Stomach (tissue), 9 donors: Measurements from ENCODE around the gene ARSJ. TPM values are rescaled to one million over a fixed set of nuclear protein-coding genes. Genes with fewer than 3 reads are reported as not detected.
"Not testable (repeated sequence)": the region's sequence is repeated elsewhere in the genome, so short reads cannot be mapped to it uniquely, and the experiment has no call there.

Source experiments
- DNase-seq, 2 donors: peaks; one replicate each; pipeline versions ENCODE4 v3.0.0 to v3.0.0-alpha.2; 2013 to 2019
- H3K27ac ChIP-seq, 5 donors: fragments of 200-600 bp in 4 of 5; sonication (generic) in 4 of 5; one replicate each; pipeline ENCODE4 v1.5.1; 2013 to 2019; ENCODE audit warnings: mild to moderate bottlenecking in 1 of 5, moderate library complexity in 1 of 5
- H3K27me3 ChIP-seq, 3 donors: fragments of 200-600 bp; sonication (generic); one replicate each; pipeline ENCODE4 v1.5.1; 2017 to 2019; ENCODE audit warnings: mixed run types in 1 of 3
- H3K36me3 ChIP-seq, 4 donors: fragments of 200-600 bp; sonication (generic); 1 replicate in 3 of 4; 2 replicates in 1 of 4; pipeline ENCODE4 v1.5.1; 2016 to 2019
- H3K4me1 ChIP-seq, 4 donors: fragments of 200-600 bp; sonication (generic); one replicate each; pipeline ENCODE4 v1.5.1; 2016 to 2019
- H3K4me3 ChIP-seq, 4 donors: fragments of 200-600 bp; sonication (generic) in 3 of 4; one replicate each; pipeline ENCODE4 v1.5.1; 2016 to 2019; ENCODE audit warnings: mild to moderate bottlenecking in 1 of 4
- H3K9me3 ChIP-seq, 4 donors: fragments of 200-600 bp; sonication (generic); one replicate each; pipeline ENCODE4 v1.5.1; 2016 to 2019
- EP300 ChIP-seq: sonication (generic); formaldehyde crosslinking; IDR thresholded peaks from one replicate; pipeline ENCODE4 v1.6.1; 2017; ENCODE audit warnings: antibody characterized with exemption
- POLR2A ChIP-seq, 4 donors: fragments of 450-650 bp; IDR thresholded peaks; one replicate each; pipeline ENCODE4 v1.6.1; 2016; ENCODE audit warnings: antibody characterized with exemption in 4 of 4, control low read depth in 2 of 4, mild to moderate bottlenecking in 1 of 4, moderate library complexity in 1 of 4
- POLR2AphosphoS5 ChIP-seq, 3 donors: sonication (generic); formaldehyde crosslinking; IDR thresholded peaks; one replicate each; pipeline ENCODE4 v1.6.1; 2016; ENCODE audit warnings: antibody characterized with exemption in 3 of 3
- WGBS, 5 donors: extraction: QIAGEN DNeasy Blood & Tissue Kit in 3 of 5; methylation state at CpG; one replicate each; pipeline versions ENCODE4 v1.1.5 to v1.1.7; 2013 to 2018; 5-methylcytosine and 5-hydroxymethylcytosine counted together
- intact Hi-C: fragments of 100-400 bp; cut with DNase I; formaldehyde crosslinking; loops from one replicate; pipeline ENCODE4 v1.15.1; 2023; ENCODE audit warnings: low total_unique reads
- polyA plus RNA-seq, 3 donors: library from polyadenylated mRNA; stranded (reverse); fragments of 200-250 nt; gene quantifications; one replicate each; pipeline ENCODE4 v1.2.3, GENCODE V29; 2013
- total RNA-seq, 5 donors: library from RNA; depleted of rRNA; stranded (reverse); fragments of >200 nt; gene quantifications; one replicate each; pipeline versions ENCODE4 v1.1.0 to v1.2.3, GENCODE V29; 2014 to 2016
- TF ChIP-seq, protein P1 (sequence below), 7 experiments: fragments of 450-650 bp in 4 of 7; fragments of 200-600 bp in 3 of 7; sonication (generic) in 3 of 7; IDR thresholded peaks; one replicate each; pipeline ENCODE4 v1.5.1; 2016 to 2019; ENCODE audit warnings: antibody characterized with exemption in 7 of 7, control low read depth in 2 of 7, mild to moderate bottlenecking in 1 of 7
- donor health status: healthy with polysubstance abuse.
- donor health status: Bipolar disorder and iron deficiency.
- donor health status: healthy.

ARSJ gene
- total and polyA plus RNA-seq, 8 donors, result 0.92 to 23.3 (median 5.6) TPM

DNA sequence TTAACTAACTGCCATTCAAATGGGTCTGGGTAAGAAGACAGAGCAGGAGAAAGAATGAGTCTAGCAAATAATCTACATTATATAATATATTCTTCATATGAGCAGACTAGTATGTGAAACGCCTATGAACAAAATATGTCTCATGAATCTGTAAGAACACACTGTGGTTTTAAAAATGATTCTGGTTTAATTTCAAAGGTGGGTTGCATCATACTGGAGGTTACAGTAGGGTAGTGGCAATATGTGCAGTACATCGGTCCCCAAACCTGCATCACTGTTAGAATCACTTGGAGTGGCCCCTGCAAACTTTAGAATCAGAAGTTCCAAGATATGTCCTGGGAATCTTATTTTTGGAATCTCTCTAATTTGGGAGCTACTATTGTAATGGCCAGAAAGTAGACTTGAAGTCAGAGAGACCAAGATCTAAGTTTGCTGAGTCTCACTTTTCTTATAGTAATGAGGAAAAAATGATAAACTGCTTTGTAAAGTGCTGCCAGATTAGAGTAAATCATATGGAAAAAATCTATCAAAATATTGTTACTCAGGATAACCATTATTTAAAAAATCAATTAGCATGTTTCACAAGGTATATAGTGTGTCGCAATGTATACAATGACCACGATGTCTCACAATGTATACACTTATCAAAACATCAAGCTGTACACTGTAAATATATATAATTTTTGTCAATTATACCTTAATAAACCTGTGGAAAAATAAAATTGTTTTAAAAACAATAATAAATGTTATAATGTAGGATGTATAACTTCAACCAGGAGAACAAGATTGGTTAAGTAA, 37.9 kb upstream of the ARSJ start:
- DNase-seq, result no peak
- TF ChIP-seq POLR2AphosphoS5 (IDR thresholded peaks at IDR 0.05) (no peak), POLR2A (IDR thresholded peaks at IDR 0.05) (no peak), EP300 (no peak)
- TF ChIP-seq, protein P1, sequence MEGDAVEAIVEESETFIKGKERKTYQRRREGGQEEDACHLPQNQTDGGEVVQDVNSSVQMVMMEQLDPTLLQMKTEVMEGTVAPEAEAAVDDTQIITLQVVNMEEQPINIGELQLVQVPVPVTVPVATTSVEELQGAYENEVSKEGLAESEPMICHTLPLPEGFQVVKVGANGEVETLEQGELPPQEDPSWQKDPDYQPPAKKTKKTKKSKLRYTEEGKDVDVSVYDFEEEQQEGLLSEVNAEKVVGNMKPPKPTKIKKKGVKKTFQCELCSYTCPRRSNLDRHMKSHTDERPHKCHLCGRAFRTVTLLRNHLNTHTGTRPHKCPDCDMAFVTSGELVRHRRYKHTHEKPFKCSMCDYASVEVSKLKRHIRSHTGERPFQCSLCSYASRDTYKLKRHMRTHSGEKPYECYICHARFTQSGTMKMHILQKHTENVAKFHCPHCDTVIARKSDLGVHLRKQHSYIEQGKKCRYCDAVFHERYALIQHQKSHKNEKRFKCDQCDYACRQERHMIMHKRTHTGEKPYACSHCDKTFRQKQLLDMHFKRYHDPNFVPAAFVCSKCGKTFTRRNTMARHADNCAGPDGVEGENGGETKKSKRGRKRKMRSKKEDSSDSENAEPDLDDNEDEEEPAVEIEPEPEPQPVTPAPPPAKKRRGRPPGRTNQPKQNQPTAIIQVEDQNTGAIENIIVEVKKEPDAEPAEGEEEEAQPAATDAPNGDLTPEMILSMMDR (IDR thresholded peaks at IDR 0.05), result no peak
- Histone ChIP-seq H3K4me3 (no peak overlapping the region), H3K4me1 (peaks cover 0 to 8% (median 0%) of the 10 kb centered on the region in 4 donors), H3K36me3 (no peaks in the 10 kb centered on the region), H3K27me3 (no peaks in the 10 kb centered on the region), H3K9me3 (no peaks in the 10 kb centered on the region), H3K27ac (no peak overlapping the region)
- intact Hi-C loops, result no loop called here
- WGBS, 5 donors, result 87 to 92% (median 90%) methylated on average over 4 of the region's 4 CpGs

DNA sequence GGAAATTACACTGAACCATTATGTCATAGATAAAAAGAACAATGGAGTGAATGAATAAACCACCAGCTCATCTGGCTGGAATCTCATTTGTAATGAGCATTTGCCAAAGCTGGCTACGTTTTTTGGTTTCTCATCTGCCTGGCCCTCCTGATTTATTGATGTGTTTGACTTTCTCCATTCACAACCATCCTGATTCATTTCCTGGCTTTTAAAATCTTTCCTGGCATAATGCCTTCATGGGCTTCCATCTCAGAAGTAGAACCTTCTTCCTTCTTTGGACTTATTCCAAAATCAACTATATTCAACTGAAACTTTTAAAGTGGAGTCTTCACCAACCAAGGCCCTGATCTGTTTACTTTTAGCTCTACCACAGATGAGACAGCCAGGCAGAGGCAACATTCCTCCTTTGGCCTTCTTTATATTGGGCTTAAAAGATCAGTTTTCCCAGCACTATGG, 36.0 kb upstream of the ARSJ start:
- Histone ChIP-seq H3K36me3 (no peaks in the 10 kb centered on the region), H3K9me3 (no peaks in the 10 kb centered on the region), H3K4me3 (no peak overlapping the region), H3K4me1 (peaks cover 0 to 8% (median 0%) of the 10 kb centered on the region in 4 donors), H3K27me3 (no peaks in the 10 kb centered on the region), H3K27ac (no peak overlapping the region)
- intact Hi-C loops, result no loop called here
- whole genome bisulfite sequencing, 5 donors, result 32 to 62% (median 47%) methylated on average over 1 of the region's 1 CpG
- no peak for DNase-seq
- TF ChIP-seq POLR2A (IDR thresholded peaks at IDR 0.05), result no peak

DNA sequence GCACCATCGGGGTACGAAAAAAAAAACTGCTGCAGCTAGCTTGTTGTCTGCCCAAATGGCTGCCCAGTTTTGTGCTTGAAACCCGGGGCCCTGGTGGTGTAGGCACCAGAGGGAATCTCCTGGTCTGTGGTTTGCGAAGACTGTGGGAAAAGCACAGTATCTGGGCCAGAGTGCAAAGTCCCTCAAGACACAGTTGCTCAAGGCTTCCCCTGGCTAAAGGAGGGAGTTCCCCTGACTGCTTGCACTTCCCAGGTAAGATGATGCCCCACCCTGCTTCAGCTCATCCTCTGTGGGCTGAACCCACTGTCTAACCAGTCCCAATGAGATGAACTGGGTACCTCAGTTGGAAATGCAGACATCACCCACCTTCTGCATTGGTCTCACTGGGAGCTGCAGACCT, 33.8 kb upstream of the ARSJ start:
- H3K4me3 ChIP-seq, H3K4me1 ChIP-seq, H3K9me3 ChIP-seq, H3K27ac ChIP-seq, H3K27me3 ChIP-seq, intact Hi-C loops, H3K36me3 ChIP-seq: not testable (repeated sequence)
- WGBS, 5 donors, result 68 to 77% (median 71%) methylated on average over 4 of the region's 4 CpGs
- peak in 1 of 2 donors; percentile 36 for DNase-seq

DNA sequence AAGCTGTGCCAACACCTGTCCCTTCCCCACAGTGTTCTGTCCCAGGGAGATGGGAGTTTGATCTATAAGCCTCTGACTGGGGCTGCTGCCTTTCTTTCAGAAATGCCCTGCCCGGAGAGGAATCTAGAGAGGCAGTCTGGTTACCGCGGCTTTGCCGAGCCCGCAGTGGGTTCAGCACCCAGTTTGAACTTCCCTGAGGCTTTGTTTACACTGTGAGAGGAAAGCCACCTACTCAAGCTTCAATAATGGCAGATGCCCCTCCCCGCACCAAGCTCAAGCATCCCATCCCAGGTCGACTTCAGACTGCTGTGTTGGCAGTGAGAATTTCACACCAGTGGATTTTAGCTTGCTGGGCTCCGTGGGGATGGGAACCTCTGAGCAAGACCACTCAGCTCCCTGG, 33.3 kb upstream of the ARSJ start:
- no peaks in the 10 kb centered on the region for H3K9me3 ChIP-seq
- H3K36me3 ChIP-seq, result no peaks in the 10 kb centered on the region
- intact Hi-C loops, result no loop called here
- no peaks in the 10 kb centered on the region for H3K27me3 ChIP-seq
- TF ChIP-seq, protein P1 (IDR thresholded peaks at IDR 0.05), result no peak
- TF ChIP-seq POLR2A (IDR thresholded peaks at IDR 0.05) (no peak), EP300 (no peak), POLR2AphosphoS5 (IDR thresholded peaks at IDR 0.05) (no peak)
- no peak overlapping the region for H3K4me3 ChIP-seq
- no peak overlapping the region for H3K27ac ChIP-seq
- 38 to 58% (median 41%) methylated on average over 8 of the region's 8 CpGs for WGBS, 5 donors
- peaks cover 0 to 8% (median 0%) of the 10 kb centered on the region in 4 donors for H3K4me1 ChIP-seq
- DNase-seq, result no peak

DNA sequence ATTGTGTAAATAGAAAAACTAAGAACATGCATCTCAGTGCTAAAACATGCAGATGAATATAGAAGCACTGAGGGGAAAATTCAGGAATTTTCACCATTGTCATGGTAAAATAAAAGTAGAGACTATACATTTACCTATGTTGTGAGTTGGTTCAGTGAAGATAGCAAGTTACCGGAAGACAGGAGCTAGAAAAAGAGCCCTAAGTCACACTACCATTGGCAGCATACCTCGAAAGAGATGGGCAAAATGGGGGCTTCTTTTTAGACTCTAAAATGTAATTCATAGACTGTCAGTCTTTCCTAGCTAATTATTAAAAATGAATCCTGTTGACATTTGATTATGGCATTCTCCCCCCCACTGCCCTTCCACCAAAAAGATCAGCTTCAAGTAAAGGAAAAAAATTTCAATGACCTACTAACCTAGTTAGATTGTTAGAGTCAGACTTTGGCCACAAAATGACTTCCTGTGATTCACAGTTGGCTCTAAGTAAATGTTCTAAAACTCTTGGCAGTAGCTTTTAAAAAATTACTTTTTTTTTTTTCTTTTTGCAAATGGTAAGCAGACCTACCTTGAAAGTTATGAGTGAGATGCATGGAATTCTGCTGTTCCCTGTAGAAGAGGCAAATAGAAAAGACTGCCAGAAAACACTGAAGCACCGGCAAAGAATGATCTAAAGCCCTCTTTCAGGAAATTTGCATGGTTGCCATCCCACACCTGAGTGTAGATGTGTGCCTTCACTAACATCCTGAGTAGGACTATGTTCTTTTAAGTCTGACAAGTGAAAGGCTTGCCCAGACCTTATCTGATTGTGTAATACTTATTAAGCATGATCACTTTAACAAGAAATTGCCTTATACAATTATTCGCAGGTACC, 26.4 kb upstream of the ARSJ start:
- WGBS, 5 donors, result 74 to 80% (median 78%) methylated on average over 4 of the region's 4 CpGs

DNA sequence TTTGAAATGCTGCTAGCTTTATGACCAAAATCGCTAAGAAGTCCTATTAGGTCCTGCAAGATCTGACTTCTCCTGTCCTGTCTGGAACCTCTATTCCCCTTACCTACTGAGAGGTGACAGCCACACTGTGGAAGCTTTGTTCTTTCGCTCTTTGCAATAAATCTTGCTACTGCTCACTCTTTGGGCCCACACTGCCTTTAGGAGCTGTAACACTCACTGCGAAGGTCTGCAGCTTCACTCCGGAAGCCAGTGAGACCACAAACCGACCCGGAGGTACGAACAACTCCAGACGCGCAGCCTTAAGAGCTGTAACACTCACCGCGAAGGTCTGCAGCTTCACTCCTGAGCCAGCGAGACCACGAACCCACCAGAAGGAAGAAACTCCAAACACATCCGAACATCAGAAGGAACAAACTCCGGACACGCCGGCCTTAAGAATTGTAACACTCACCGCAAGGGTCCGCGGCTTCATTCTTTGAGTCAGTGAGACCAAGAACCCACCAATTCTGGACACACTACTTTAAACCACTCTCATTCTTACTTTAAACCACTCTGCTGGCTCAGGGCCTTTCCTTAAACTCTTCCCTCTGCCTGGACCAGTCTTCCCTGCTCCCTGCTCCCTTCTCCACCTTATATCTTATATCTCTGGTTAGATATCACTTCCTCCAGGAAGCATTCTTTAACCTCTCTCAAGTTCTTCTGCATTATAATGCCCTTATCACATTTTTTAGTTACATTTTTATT, 25.2 kb upstream of the ARSJ start:
- intact Hi-C loops, H3K27me3 ChIP-seq, H3K9me3 ChIP-seq, DNase-seq, H3K36me3 ChIP-seq, H3K27ac ChIP-seq, H3K4me3 ChIP-seq: not testable (repeated sequence)
- WGBS, 5 donors, result 82 to 94% (median 90%) methylated on average over 16 to 20 of the region's 20 CpGs
- peaks cover 0 to 12% (median 3%) of the 10 kb centered on the region in 4 donors for H3K4me1 ChIP-seq

More for the DNA sequence above, 26.4 kb upstream of the ARSJ start:
- Histone ChIP-seq H3K36me3 (no peaks in the 10 kb centered on the region), H3K27ac (no peak overlapping the region), H3K27me3 (no peaks in the 10 kb centered on the region), H3K9me3 (no peaks in the 10 kb centered on the region), H3K4me3 (no peak overlapping the region), H3K4me1 (peaks cover 0 to 12% (median 3%) of the 10 kb centered on the region in 4 donors)
- intact Hi-C loops, result no loop called here
- TF ChIP-seq POLR2AphosphoS5 (IDR thresholded peaks at IDR 0.05) (no peak), EP300 (no peak), POLR2A (IDR thresholded peaks at IDR 0.05) (no peak)
- TF ChIP-seq, protein P1 (IDR thresholded peaks at IDR 0.05), result no peak
- no peak for DNase-seq
